Subcutaneous adipose tissue (tissue), 4 donors: ENCODE results near the gene TRMU. TPM values are rescaled to one million over a fixed set of nuclear protein-coding genes. Genes with fewer than 3 reads are reported as not detected.

Source experiments
- total RNA-seq, 4 donors: library from RNA; depleted of rRNA; stranded (reverse); fragments of >200 nt; gene quantifications; one replicate each; pipeline ENCODE4 v1.1.0, GENCODE V29; 2016
- TF ChIP-seq, protein P1 (sequence below): fragments of 450-650 bp; IDR thresholded peaks from one replicate; pipeline ENCODE4 v1.5.1; 2016; ENCODE audit warnings: low read depth, mild to moderate bottlenecking, control low read depth, antibody characterized with exemption, moderate library complexity

Gene TRMU
- total RNA-seq, 4 donors from 2014 or later, result 28.7 to 49.0 (median 31.3) TPM

DNA sequence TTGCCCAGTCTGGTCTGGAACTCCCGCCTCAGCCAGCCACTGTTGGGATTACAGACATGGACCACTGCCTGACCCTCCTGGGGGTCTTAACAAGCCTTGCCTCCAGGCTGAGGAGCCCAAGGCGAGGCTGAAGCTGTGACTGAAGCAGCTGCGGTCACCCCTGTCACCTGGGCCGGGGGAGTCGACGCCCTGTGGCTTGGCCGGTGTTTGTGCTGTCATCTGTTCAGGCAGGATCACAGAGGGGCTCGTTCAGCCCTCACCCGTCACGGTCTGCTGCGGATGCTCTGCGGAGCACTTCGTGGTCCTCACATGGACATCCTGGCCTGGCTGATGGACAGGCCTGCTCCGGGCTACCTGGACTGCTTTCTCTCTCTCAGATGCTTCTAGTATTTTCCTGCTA is 23.8 kb downstream of the TRMU start:
- TF ChIP-seq, protein P1, sequence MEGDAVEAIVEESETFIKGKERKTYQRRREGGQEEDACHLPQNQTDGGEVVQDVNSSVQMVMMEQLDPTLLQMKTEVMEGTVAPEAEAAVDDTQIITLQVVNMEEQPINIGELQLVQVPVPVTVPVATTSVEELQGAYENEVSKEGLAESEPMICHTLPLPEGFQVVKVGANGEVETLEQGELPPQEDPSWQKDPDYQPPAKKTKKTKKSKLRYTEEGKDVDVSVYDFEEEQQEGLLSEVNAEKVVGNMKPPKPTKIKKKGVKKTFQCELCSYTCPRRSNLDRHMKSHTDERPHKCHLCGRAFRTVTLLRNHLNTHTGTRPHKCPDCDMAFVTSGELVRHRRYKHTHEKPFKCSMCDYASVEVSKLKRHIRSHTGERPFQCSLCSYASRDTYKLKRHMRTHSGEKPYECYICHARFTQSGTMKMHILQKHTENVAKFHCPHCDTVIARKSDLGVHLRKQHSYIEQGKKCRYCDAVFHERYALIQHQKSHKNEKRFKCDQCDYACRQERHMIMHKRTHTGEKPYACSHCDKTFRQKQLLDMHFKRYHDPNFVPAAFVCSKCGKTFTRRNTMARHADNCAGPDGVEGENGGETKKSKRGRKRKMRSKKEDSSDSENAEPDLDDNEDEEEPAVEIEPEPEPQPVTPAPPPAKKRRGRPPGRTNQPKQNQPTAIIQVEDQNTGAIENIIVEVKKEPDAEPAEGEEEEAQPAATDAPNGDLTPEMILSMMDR, result no peak

DNA sequence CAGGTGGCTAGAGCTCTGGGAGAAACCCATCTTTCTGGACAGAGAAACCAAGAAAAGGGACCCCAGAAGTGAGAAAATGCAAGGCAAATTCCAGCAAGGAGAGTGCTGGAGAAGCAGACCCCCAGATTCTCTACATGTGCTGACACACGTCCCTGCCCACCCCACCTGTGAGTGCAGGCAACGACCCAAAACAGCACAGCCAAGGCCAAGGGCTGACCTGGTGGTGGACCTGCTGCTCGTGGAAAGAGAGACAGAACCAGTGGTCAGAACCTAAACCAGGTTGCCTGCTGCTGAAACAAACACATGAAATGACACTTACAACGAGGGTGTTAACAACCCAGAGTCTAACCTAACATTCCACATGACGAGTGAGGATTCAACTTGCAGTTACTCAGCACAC is 24.6 kb downstream of the TRMU start:
- TF ChIP-seq, protein P1, result no peak

DNA sequence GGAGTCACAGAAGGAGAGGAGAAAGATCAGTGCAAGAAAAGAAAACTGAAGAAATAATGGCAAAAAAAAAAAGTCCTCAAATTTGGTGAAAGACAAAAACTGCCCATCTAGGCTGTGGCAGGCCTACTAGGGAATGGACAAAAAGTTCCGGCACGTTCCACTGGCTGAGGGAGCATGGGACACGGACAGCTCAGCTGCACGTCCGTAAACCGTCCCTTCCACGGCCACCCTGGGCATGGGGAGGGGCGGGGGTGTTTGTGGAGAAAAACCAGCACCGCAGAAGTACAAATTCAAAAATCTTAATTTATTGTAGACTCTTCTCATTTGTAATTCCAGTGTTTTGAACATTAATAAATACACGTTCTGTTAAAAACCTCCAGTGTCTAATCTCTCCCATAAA is 25.4 kb downstream of the TRMU start:
- TF ChIP-seq, protein P1, result no peak

DNA sequence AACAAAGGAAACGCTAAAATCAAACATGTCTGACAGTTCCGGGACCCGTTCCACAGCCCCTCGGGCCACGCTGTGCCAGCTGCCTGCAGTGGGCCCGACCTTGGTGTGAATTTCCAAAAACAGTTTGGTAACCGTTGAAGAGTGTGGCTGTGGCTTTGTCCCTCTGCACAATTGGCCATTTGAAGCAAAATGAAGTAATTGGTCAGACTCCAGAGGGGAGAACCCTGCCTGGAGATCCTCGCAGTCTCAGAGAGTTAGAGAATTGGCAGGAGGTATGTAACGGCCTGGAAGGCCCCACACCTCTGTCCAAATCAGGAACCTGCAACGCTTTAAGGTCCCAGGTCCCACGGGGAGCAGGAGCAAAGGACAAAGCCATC is 26.3 kb downstream of the TRMU start:
- TF ChIP-seq, protein P1, result no peak

DNA sequence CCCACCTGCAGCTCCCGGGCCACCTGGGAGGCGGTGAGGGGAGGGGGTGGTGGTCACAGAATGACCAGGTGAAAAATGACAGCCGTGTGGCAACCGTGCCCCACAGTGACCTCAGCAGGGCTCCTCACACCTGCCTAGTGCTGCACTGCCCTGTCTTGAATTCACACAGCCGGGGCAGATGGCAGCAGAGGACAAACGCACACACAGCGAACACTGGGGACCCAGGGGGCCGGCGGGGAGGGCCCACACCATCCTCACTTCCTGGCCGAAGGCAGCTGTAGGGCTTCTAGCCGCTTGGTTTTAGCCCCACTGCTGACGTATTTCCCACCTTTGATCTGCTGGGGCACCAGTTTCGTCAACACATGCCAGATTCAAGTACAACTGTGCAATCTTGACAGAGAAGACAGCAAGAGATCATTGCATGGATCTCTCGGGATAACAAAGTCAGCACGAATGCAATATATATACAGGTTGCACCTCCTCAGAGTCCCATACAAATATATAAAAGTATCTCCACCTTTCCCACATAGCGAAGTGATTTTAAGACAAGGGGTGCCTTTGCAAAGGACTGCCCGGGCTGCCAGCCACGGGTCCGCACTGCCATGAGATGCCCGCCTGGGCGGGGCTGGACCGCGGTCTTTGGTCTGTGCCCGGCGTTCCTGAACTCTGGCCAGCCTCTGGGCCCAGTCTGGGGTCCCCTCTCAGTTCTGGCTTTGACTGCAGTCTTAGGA is 26.9 kb downstream of the TRMU start:
- TF ChIP-seq, protein P1, result no peak

DNA sequence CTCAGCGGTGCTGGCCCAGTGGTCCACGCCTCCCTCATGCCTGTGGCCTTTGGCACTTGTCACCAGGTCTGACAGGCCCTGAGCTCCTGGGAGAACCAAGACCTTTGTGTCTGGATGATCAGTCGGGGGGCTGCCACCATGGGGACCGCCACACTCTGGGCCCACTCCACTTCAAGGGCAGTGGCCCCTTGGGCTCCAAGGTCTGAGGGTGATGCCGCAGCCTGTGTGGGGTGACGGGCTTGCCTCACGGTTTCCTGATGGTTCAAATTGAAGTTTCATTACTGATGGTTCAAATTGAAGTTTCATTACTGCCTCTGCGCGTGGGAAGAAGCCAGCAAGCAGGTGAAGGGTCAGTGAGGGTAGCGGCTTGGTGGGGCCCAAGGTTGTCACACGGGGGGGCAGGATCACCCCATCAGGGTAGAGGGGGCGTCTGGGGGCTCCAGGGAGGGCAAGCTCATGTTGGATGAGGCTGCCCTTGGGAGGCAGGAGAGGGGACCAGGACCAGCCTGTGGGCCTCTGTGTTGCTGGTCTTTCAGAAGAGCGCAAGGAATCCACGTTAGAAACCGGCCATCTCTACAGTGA is 27.5 kb downstream of the TRMU start:
- TF ChIP-seq, protein P1, result no peak

DNA sequence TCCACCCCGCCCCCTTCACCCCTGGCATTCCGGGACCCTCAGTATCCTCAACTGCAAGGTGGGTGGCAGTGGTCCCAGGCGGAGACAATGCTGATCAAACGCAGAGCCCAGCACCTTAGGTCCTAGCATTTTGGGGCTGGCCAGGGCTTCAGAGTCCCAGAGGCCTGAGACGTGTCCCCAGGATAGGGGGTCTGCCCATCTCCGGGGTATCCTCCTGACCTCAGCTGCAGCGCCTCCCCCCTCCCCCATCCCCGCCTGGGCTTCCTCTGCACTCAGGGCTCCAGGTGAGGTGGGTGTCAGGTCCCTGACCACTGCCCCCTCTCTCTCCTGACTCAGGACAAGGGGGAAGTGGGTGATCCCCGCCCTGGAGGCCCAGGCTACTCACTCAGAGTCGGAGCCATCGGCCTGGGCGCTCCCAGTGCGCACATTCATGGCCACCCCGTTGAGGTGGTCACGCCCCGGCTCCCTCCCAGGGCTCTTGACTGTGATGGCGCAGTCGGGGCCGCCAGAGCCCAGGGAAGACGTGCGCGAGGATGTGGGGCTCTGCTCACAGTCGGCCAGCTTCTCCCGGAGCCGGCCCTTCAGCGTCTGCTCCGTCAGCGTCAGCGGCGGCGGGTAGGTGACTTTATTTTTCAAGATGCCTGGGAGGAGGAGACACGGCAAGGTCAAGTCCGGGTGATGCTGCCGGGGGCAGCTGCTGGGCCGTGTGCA is 28.3 kb downstream of the TRMU start:
- TF ChIP-seq, protein P1, result no peak
